HEK293T (cell line): ENCODE measurements around the gene VWA8.

Experiments
- BHLHE40 ChIP-seq: fragments of 450-650 bp; IDR thresholded peaks from 2 replicates; pipeline ENCODE4 v1.6.1; 2016; ENCODE audit warnings: mild to moderate bottlenecking, moderate library complexity, borderline replicate concordance
- CTBP1 ChIP-seq: fragments of 450-650 bp; IDR thresholded peaks from 2 replicates; pipeline ENCODE4 v1.6.1; 2016; ENCODE audit warnings: borderline replicate concordance
- FOXM1 ChIP-seq: fragments of 450-650 bp; IDR thresholded peaks from 2 replicates; pipeline ENCODE4 v1.6.1; 2017; ENCODE audit warnings: mild to moderate bottlenecking, borderline replicate concordance
- LEF1 ChIP-seq: fragments of 450-650 bp; IDR thresholded peaks from 2 replicates; pipeline ENCODE4 v1.6.1; 2017; ENCODE audit warnings: mild to moderate bottlenecking, borderline replicate concordance
- PKNOX1 ChIP-seq: fragments of 450-650 bp; IDR thresholded peaks from 2 replicates; pipeline ENCODE4 v1.6.1; 2016
- TARDBP ChIP-seq: fragments of 450-650 bp; IDR thresholded peaks from 2 replicates; pipeline ENCODE4 v1.6.1; 2016

- TF ChIP-seq LEF1, result no peak
- TF ChIP-seq FOXM1, result no peak
- no peak for TF ChIP-seq PKNOX1
- no peak for TF ChIP-seq BHLHE40
- TF ChIP-seq TARDBP, result no peak
- TF ChIP-seq CTBP1, result no peak
Measured at GRCh38 chr13:41601718-41602445, 359.0 kb downstream of the VWA8 start.
